Prostate gland (tissue), 2 donors: ENCODE measurements around the gene CPNE1. TPM values are rescaled to one million over a fixed set of nuclear protein-coding genes. Genes with fewer than 3 reads are reported as not detected.

Experiments
- DNase-seq: peaks from one replicate; pipeline ENCODE4 v3.0.0-alpha.2; 2019; ENCODE audit warnings: low spot score
- H3K27ac ChIP-seq, 2 donors: fragments of 200-600 bp; sonication (generic); 2 replicates each; pipeline ENCODE4 v1.5.1; 2017 to 2019
- H3K27me3 ChIP-seq: fragments of 200-600 bp; sonication (generic); replicated peaks from 2 replicates; pipeline ENCODE4 v1.5.1; 2019; ENCODE audit not compliant: insufficient read depth
- H3K36me3 ChIP-seq, 2 donors: fragments of 200-600 bp; sonication (generic); 1 replicate in 1 of 2; 2 replicates in 1 of 2; pipeline versions ENCODE4 v1.5.1 to v1.8.1; 2017 to 2019
- H3K4me1 ChIP-seq: fragments of 200-600 bp; sonication (generic); replicated peaks from 2 replicates; pipeline ENCODE4 v1.5.1; 2019
- H3K4me3 ChIP-seq, 2 donors: fragments of 200-600 bp; sonication (generic); 2 replicates each; pipeline ENCODE4 v1.5.1; 2017 to 2019
- H3K9me3 ChIP-seq: fragments of 200-600 bp; sonication (generic); 2 replicates; pipeline ENCODE4 v1.5.1; 2017
- POLR2A ChIP-seq: fragments of 450-650 bp; IDR thresholded peaks from one replicate; pipeline ENCODE4 v1.6.1; 2016; ENCODE audit warnings: antibody characterized with exemption, mild to moderate bottlenecking
- POLR2AphosphoS5 ChIP-seq: sonication (generic); formaldehyde crosslinking; IDR thresholded peaks from one replicate; pipeline ENCODE4 v1.6.1; 2017; ENCODE audit warnings: antibody characterized with exemption
- WGBS: methylation state at CpG from one replicate; pipeline ENCODE4 v1.1.5; 2018; 5-methylcytosine and 5-hydroxymethylcytosine counted together
- intact Hi-C: fragments of 100-400 bp; cut with DNase I; formaldehyde crosslinking; loops from one replicate; pipeline ENCODE4 v1.14.2; 2022
- total RNA-seq, 2 donors: library from RNA; depleted of rRNA; stranded (reverse); fragments of >200 nt; gene quantifications; one replicate each; pipeline ENCODE4 v1.1.0, GENCODE V29; 2016
- TF ChIP-seq, protein P1 (sequence below), 4 experiments: fragments of 200-600 bp in 2 of 4; fragments of 450-650 bp in 2 of 4; sonication (generic) in 2 of 4; IDR thresholded peaks; 1 replicate in 3 of 4; 2 replicates in 1 of 4; pipeline ENCODE4 v1.5.1; 2016 to 2019; ENCODE audit warnings: antibody characterized with exemption in 4 of 4, mild to moderate bottlenecking in 2 of 4, moderate library complexity in 2 of 4

Gene CPNE1
- total RNA-seq, 2 donors from 2014 or later = 90.1 to 91.4 TPM

GRCh38 chr20:35680452-35681183 lies 15.9 kb upstream of the CPNE1 start:
- Histone ChIP-seq H3K9me3 (no peaks in the 10 kb centered on the region), H3K36me3 (no peaks in the 10 kb centered on the region), H3K4me3 (no peak overlapping the region), H3K27ac (no peak overlapping the region), H3K4me1 (no peaks in the 10 kb centered on the region), H3K27me3 (no peaks in the 10 kb centered on the region)
- no peak for DNase-seq
- 75% methylated on average over 4 of the region's 4 CpGs for WGBS
- intact Hi-C loops = no loop called here
- TF ChIP-seq POLR2A (no peak), POLR2AphosphoS5 (no peak)
- TF ChIP-seq, protein P1, sequence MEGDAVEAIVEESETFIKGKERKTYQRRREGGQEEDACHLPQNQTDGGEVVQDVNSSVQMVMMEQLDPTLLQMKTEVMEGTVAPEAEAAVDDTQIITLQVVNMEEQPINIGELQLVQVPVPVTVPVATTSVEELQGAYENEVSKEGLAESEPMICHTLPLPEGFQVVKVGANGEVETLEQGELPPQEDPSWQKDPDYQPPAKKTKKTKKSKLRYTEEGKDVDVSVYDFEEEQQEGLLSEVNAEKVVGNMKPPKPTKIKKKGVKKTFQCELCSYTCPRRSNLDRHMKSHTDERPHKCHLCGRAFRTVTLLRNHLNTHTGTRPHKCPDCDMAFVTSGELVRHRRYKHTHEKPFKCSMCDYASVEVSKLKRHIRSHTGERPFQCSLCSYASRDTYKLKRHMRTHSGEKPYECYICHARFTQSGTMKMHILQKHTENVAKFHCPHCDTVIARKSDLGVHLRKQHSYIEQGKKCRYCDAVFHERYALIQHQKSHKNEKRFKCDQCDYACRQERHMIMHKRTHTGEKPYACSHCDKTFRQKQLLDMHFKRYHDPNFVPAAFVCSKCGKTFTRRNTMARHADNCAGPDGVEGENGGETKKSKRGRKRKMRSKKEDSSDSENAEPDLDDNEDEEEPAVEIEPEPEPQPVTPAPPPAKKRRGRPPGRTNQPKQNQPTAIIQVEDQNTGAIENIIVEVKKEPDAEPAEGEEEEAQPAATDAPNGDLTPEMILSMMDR (IDR thresholded peaks at IDR 0.05) = no peak

GRCh38 chr20:35674921-35675320 lies 10.2 kb upstream of the CPNE1 start:
- H3K4me3 ChIP-seq = no peak overlapping the region
- no peaks in the 10 kb centered on the region for H3K4me1 ChIP-seq
- H3K27ac ChIP-seq = no peak overlapping the region
- no peaks in the 10 kb centered on the region for H3K9me3 ChIP-seq
- DNase-seq = no peak
- 92% methylated on average over 8 of the region's 8 CpGs for WGBS
- H3K36me3 ChIP-seq = peaks cover 0 to 11% of the 10 kb centered on the region in 2 donors
- intact Hi-C loops = no loop called here
- no peaks in the 10 kb centered on the region for H3K27me3 ChIP-seq
- TF ChIP-seq POLR2A = no peak
- TF ChIP-seq POLR2AphosphoS5 = no peak
- TF ChIP-seq, protein P1 (IDR thresholded peaks at IDR 0.05) = no peak

- H3K36me3 ChIP-seq = peaks cover 3 to 18% of the 10 kb centered on the region in 2 donors
- TF ChIP-seq POLR2A (no peak), POLR2AphosphoS5 (no peak)
- TF ChIP-seq, protein P1 (IDR thresholded peaks at IDR 0.05) = no peak
- 92% methylated on average over 4 of the region's 4 CpGs for whole genome bisulfite sequencing
- no peaks in the 10 kb centered on the region for H3K4me1 ChIP-seq
- H3K27me3 ChIP-seq = no peaks in the 10 kb centered on the region
- no peak for DNase-seq
- intact Hi-C loops = no loop called here
- H3K4me3 ChIP-seq = no peak overlapping the region
- no peaks in the 10 kb centered on the region for H3K9me3 ChIP-seq
- no peak overlapping the region for H3K27ac ChIP-seq
Measured at GRCh38 chr20:35673884-35674283, 9.2 kb upstream of the CPNE1 start.

DNA sequence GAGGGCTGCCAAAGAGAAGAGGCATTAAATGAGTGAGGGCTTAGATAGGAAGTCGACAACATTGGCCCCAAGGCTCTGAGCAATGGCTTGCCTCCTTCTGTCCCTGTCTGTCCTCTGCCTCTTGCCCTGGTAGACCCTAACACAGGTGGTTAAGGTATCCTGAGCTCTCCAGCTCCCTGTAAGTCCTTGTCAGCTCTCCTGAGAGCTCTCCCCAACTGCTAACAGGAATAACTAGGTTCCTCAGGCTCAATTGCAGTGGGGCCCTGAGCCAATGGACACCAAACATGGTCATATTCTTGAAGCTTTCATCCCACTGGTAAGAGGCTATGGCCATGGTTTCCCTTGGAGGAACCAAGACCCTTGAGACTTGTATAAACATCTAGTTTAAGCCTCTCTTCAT lies 5.0 kb upstream of the CPNE1 start:
- Histone ChIP-seq H3K36me3 (peaks cover 3 to 18% of the 10 kb centered on the region in 2 donors), H3K27me3 (no peaks in the 10 kb centered on the region), H3K4me1 (no peaks in the 10 kb centered on the region), H3K27ac (no peak overlapping the region), H3K9me3 (no peaks in the 10 kb centered on the region), H3K4me3 (no peak overlapping the region)
- DNase-seq = no peak
- intact Hi-C loops = no loop called here
- 91% methylated on average over 1 of the region's 1 CpG for WGBS
- no peak for TF ChIP-seq POLR2A
- TF ChIP-seq, protein P1 (IDR thresholded peaks at IDR 0.05) = no peak
- TF ChIP-seq POLR2AphosphoS5 = no peak

GRCh38 chr20:35669221-35669620 lies 4.5 kb upstream of the CPNE1 start:
- Histone ChIP-seq H3K27ac (no peak overlapping the region), H3K36me3 (peaks cover 3 to 16% of the 10 kb centered on the region in 2 donors), H3K9me3 (no peaks in the 10 kb centered on the region), H3K4me1 (no peaks in the 10 kb centered on the region), H3K27me3 (no peaks in the 10 kb centered on the region), H3K4me3 (no peak overlapping the region)
- WGBS = 96% methylated on average over 5 of the region's 5 CpGs
- DNase-seq = no peak
- intact Hi-C loops = no loop called here
- TF ChIP-seq POLR2A (no peak), POLR2AphosphoS5 (no peak)
- TF ChIP-seq, protein P1 (IDR thresholded peaks at IDR 0.05) = no peak
